Measurements from ENCODE around the gene ATP5PF.

Gene ATP5PF

GRCh38 chr21:25688275-25689155, 46.2 kb downstream of the ATP5PF start:
- TF ChIP-seq CTCF (IDR thresholded peaks at IDR 0.05) = no peak

- no peak for TF ChIP-seq CTCF (IDR thresholded peaks at IDR 0.05)
Observed at GRCh38 chr21:25687787-25688186, 46.9 kb downstream of the ATP5PF start.

GRCh38 chr21:25682382-25682781, 52.3 kb downstream of the ATP5PF start:
- TF ChIP-seq CTCF (IDR thresholded peaks at IDR 0.05) = no peak

- no peak for TF ChIP-seq CTCF (IDR thresholded peaks at IDR 0.05)
Observed at GRCh38 chr21:25676451-25676850, 58.3 kb downstream of the ATP5PF start.
